ENCODE measurements around the gene USO1.
"Not testable (repeated sequence)": the region's sequence is repeated elsewhere in the genome, so short reads cannot be mapped to it uniquely, and the experiment has no call there.

The USO1 gene

DNA sequence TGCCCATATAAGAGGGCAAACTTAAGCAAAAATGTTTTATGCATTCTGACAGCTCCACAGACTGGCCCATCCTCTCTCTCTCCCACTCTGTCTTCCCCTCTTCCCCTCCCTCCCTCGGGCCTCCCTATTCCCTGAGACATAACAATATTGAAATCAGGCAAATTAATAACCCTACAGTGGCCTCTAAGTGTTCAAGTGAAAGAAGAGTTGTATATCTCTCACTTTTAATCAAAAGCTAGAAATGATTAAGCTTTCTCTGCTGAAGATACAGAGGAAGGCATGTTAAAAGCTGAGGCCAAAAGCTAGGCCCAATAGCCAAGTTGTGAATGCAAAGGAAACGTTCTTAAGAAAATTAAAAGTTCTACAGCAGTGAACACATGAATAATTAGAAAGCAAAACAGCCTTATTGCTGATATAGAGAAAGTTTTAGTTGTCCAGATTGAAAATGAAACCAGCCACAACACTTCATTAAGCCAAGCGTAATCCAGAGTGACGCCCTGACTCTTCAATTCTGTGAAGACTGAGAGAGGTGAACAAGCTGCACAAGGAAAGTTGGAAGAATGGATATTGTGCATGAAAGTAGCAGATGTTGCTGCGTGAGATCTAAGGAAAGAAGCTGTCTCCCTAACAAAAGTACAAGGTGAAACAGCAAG lies 54.9 kb downstream of the USO1 start:
- DNase-seq, result no peak

DNA sequence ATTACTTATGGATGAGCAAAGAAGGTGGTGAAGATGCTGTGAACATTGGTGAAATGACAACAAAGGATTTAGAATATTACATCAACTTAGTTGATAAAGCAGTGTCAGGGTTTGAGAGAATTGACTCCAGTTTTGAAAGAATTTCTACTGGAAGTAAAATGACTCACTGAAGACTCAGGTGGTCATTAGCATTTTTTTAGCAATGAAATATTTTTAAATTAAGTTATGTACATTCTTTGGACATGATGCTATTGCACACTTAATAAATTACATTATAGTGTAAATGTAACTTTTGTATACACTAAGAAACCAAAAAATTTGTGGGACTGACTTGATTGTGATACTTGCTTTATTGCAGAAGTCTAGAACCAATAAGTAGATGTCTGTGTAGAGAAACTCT lies 56.9 kb downstream of the USO1 start:
- DNase-seq, result no peak

DNA sequence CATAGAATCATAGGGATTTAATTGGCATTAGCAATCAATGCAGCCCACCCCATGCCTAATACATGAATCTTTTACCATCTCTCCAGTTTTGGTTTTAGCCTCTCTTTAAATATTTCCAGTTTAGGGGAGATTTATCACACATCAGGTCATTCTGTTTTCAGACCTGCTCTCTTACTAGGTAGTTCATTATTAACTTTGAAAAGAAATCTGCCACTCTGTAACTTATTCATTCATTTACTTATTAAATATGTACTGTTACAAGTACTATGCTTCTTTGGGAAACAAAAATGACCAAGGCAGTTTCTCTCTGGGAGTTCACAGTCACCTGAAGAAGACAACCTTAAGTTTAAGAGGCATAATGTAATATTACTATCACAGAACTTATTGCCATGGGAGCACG lies 62.1 kb downstream of the USO1 start:
- no peak for DNase-seq

DNA sequence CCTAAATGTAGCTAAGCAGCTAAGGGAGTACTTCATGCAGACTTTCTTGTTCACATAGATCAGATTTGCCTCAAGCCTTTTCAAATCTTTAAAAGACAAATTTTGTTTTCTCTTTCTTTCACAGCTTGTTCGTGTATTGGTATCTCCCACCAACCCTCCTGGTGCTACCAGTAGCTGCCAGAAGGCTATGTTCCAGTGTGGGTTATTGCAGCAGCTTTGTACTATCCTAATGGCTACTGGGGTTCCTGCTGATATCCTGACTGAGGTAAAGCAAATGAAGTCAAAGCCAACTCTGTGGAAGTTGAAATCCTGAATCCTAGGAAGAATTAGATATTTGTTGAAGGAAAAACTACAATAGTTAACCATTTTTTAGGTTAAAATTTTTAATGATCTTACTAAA lies 62.6 kb downstream of the USO1 start:
- no peak for DNase-seq

DNA sequence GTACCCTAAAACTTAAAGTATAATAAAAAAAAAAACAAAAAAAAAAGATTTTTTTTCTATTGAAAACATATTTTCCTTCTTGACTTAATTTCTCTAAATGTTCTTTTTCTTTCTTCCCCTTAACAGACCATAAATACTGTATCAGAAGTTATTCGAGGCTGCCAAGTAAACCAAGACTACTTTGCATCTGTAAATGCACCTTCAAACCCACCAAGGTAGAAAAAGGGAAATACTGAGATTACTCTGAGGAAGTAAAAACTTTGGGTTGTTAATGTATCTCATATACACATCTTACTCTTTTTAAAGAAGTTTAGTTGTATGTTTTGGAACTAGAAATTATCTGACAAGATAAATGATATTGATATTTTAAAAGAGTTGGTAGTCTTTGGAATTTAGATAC lies 65.6 kb downstream of the USO1 start:
- no peak for DNase-seq

DNA sequence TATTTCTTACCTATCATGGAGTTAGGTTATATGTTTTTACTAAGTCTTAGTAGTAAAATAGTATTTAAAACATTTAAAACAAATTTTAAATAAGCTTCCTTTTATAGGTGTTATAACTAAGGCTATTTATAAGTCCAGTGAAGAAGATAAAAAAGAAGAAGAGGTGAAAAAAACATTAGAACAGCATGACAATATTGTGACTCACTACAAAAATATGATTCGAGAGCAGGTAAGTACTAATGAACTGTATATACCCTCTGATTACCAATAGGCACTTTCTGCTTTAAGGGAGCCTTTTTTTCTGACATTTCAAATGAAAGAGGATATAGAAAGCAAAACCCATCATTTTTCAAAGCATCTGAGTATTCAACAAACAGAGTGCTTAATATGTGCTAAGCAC lies 76.6 kb downstream of the USO1 start:
- DNase-seq, result no peak

DNA sequence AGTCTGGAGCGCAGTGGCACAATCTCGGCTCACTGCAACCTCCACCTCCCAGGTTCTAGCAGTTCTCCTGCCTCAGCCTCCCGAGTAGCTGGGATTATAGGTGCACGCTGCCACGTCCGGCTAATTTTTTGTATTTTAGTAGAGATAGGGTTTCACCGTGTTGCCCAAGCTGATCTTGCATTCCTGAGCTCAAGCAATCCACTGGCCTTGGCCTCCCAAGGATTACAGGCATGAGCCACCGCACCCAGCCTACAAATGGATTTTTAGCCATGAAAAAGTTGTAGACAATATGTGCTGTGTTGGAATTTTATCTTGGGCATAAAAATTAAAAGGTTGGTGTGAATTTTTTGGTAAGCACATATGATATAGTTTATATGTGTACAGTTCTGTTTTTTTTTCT lies 81.7 kb downstream of the USO1 start:
- DNase-seq, result not testable (repeated sequence)

DNA sequence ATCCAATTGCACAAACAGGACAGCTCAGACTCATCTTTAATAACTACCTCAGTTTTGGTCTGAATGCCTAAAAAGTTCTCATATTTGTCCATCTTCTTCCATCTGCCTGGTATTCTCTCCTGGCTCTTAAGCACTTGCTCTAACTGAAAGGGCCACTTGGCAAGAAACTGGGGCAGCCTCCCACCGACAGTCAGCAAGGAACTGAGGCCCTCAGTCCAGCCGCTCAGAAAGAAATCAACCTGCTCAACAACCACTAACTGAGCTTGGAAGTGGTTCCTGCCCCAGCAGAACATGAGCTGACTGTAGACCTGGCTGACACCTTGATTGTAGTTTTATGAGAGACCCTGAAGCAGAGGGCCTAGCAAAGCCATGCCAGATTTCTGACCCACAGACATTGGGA lies 93.5 kb downstream of the USO1 start:
- DNase-seq, result no peak

DNA sequence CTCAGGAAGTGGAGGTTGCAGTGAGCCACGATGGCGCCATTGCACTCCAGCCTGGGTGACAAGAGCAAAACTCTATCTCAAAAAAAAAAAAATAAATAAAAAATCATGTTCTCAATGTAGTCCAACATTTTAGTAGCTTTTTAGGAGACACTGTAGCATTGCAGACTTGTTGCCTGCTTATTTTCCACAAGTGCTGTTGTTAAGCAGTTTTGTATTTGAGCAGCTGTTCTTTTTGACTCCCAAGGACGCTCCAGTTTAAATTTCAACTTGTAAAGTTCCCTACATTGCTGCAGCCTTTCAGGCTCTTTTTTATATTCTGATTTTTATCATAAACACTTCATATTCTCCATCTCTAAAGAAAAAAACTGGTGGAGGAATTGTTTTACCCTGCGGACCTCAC lies 94.7 kb downstream of the USO1 start:
- no peak for DNase-seq

DNA sequence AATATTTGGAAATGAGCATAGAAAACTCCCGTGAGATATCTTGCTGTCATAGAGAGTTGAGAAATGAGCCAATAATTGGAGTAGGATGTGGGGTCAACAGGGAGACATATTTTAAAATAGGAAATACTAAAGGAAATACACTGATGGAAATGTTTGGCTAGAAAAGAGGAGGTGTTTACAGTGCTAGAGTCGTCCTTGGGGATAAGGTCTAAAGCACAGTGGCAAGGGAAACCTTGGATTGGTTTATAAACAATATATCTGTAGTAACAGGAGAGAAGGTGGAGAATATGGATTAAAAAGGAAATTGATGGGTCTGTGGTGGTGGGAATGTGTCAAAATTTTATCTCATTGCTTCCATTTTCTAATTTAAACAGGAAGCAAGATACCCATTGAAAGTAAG lies 95.8 kb downstream of the USO1 start:
- no peak for DNase-seq

DNA sequence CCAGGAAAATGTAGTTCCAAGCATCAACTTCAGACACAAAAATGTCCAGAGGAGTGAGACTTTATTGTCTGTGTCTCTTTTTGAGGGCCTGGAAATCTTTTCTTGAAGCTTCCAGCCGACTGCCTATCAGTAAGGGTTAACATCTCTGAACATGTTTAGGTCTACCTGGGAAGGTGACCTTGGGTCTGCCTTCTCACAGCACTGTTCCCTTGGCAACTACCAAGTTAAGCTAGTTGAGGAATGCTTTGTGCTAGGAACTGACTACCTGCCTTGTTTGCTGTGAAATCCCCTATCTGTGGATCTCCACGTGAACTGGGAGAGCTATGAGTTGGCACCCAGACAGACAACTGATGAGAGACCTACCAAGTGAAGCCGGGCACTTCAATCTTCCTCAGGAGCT lies 96.3 kb downstream of the USO1 start:
- DNase-seq, result no peak

DNA sequence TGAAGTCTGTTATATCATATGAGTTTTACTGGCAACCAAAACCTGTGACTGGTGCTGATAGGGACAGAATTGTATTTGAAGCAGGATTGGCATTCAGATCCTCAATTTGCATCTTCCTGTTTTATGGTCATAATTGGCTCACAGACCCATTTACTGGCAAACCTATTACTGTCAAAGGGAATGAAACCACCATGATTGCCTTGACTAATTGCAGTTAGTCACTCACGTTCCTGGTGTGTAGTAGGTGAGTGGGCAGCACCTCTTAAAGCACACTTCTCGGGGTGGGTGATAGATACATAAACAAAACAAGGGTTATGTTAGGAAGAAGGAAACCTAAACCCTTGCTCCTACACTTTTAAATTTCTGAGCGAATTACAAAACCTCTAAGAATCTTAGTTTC lies 96.8 kb downstream of the USO1 start:
- no peak for DNase-seq

DNA sequence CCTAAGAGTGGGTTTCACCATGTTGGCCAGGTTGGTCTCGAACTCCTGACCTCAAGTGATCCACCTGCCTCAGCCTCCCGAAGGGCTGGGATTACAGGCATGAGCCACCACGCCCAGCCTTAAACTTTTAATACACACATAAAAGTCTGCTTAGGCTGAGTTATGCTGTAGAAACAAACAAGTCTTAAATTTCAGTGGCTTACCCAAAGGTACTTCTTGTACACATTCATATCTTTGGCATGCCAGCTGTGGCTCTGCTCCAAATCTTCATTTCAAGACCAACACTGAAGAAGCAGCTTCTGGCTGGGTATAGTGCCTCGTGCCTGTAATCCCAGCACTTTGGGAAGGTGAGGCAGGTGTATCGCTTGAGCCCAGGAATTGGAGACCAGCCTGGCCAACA lies 97.6 kb downstream of the USO1 start:
- no peak for DNase-seq

DNA sequence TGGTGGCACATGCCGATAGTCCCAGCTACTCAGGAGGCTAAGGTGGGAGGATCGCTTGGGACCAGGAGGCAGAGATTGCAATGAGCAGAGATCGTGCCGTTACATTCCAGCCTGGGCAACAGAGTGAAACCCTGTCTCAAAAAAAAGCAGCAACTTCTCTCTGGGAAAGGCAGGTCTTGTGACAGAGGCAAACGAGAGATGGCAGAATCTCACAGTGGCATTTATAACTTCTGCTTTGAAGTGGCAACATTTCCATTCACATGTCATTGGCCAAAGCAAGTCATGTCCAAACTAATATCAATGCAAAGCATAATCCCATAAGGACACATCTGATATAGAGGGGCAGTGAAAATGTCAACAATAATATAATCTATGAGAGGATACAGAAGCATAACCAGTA lies 98.0 kb downstream of the USO1 start:
- no peak for DNase-seq

DNA sequence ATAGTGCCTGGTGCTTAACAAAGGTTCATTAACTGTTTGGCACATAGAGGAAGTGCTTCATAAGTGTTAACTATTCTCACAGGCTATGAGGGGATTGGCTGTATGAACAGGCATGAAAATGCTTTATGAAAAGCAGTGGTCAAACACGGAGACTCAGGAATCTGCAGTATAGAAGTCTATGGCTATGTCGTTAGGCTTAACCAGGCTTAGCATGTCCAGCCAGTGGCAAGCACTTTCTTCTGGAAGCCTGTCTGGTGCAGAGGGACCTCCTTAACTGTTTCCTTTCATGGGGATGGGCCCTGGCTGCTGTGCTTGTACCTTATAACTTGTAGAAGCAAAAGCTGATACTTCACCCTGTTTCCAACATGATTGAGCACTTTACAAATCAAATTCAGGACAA lies 99.4 kb downstream of the USO1 start:
- DNase-seq, result no peak

DNA sequence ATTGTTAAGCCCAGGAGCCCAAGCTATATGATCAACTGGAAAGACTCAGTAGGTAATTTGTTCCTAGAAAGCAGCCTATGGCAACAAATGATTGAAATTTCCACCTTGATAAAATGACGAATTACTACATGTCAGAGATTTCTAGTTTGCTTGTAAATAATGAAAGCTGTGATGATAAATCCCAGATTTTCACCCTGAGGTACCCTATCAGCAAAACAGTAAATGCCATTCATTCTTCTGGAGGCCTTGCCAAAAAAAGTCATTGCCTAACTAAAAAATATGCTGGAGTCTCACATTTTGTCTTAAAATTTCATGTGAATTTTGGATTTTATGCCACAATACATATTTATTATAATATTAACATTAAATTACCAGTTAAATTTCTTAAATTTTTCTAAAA lies 106.5 kb downstream of the USO1 start:
- DNase-seq, result no peak

DNA sequence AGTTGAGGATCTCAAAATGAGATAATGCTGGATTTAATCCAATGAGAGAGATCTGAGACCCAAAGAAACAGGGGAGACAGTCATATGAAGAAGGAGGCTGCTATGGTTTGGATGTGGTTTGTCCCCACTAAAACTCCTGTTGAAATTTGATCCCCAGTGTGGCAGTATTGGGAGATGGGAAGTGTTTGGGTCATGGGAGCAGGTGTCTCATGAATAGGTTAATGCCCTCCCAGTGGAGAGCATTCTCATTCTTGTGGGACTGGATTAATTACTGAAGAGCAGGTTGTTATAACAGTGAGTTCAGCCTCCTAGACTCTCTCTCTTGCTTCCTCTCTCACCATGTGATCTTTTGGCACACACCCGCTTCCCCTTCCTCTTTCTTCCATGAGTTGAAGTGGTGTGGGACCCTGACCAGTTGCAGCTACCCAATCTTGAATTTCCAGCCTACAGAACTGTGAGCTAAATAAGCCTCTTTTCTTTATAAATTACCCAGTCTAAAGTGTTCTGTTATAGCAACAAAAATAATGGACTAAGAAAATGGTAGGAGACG lies 107.6 kb downstream of the USO1 start:
- DNase-seq, result no peak

DNA sequence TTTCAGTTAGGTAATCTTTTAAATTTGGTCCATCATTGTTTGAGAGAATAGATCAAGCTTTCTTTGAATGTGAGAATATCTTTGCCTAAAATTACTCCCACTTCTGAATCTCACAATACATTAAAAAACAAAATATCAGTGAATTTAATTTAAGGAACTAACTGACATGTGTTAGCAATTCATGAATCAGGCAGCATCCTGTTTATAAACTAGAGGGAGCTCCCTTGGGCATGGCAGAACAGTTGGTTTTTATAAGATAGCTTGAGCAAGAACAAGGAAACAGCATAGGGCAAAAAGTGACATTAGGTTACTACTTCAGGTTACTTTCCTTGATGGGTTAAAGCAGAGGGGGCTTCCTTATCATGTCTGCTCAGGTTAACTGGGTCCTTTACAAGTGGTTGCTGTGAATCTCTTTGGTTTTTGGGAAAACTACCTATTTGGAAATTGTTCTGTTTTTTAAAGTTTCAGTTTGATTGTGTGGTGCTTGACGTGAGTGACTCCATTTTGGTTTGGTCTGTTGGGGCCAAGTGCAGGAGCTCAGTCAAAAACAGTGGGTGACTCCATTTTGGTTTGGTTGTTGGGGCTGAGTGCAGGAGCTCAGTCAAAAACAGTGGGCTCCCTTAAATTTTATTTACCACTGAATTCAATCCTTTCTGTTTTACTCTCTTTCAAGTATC lies 109.9 kb downstream of the USO1 start:
- no peak for DNase-seq

DNA sequence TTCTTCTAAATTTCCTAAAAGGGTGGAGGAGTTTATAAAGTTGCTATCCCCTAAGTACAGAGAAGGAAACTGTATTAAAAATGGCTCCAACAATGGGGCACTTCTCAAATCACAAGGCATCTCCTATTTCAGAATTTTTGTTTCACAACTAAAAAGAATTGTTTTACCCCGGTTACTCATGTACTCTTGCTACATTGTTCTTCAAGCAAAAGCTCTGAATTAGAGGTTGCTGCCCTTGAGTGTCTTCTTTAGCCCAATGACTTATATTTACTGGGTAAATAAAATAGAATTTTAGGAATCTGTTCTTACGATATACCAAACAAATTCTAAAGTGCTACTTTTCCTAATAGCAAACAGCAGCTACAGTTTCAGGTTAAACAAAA lies 110.4 kb downstream of the USO1 start:
- DNase-seq, result no peak

DNA sequence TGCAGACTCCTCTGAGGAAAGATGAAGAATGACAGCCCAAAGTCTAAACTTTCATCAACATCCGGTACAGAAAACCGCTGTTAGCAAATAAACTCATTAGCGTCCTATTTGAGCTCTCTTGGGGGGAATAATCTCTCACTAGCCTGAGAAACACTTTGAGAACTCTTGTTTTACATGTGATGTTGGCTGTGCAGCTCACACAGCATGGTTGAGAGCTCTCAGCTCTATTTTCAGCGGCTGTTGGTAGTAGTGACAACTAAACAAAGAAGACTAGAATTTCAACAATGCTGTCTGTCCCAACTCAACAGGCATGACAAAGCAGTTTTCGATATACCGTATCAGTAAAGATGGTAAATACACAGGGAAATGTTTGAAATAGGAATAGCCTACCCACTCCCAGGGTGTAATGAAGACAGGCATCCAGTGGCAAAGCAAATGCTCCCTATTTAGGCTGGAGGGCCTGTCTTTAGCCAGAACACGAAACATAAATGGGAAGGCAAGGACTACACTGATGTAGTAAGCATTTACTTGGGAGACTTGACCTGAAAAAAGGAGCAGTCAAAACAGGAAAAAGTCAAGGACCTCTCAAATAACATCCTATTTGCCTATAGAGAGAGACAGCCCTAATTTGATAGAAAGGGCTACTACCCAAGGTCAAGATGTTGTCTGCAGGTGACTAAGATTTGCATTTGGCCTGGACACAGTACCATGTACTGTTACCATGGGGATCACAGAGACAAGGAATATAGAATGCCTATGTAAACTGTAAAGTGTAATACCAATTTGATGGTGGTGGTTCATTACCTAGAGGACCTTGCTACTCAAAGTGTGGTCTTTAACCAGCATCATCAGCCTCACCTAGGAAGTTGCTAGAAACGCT lies 117.5 kb downstream of the USO1 start:
- DNase-seq, result no peak

DNA sequence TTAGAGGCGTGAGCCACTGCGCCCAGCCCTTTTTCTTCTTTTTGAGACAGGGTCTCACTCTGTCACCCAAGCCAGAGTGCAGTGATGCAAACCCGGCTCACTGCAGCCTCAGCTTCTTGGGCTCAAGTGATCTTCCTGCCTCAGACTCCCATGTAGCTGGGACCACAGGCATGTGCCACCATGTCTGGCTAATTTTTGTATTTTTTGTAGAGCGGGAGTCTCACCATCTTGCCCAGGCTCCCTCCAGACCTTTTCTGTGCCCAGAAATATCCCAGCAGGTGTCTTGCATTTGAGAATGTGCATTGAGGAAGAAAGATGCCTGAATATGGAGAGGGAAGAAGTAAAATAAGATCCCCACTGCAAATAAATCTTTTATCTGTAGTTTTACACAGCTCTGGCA lies 119.2 kb downstream of the USO1 start:
- no peak for DNase-seq

DNA sequence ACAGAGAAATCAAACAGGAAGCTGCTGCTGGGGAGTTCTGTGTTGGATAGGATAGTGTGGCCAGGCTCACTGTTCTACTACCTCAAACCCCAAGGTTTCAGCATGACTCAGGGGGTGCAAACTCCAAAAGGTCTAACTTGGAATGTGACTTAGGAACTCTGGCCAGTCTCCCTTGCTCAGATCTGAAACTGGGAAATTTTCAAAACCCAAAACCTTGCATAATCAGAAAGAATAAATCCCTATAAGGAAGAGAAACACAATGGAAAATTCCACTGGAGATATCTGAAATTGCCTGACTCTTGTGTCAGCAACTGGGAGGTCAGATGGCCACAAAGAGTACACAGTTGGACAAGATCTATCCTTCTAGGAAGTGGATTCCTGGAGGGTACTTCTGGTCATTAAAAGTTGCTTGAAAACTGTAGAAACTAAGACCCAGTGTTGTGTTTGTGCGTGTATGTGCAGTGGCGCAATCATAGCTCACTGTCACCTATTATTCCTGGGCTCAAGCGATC lies 119.8 kb downstream of the USO1 start:
- DNase-seq, result no peak

DNA sequence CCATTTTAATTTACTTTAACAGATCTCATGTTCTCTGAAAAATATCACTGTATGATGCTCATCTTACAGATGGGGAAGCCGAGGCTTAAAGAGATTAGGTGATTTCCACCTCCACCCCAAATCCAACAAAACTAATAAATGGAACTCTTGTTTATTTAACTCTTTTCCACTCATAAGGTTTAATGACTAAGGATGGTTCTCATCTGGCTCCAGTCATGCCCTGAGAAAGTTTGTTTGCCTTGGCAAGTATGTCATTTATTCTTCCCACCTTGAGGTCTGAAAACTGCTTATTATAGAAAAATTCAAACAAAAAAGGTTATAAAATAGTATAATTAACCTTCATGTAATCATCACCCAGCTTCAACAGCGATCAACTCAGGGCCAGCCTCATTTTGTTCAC lies 121.6 kb downstream of the USO1 start:
- DNase-seq, result no peak
